SJSA1 (cell line): ENCODE data around the gene EGFL8. TPM values are rescaled to one million over a fixed set of nuclear protein-coding genes. Genes with fewer than 3 reads are reported as not detected.

Experiments used
- DNase-seq, 2 experiments: peaks; one replicate each; pipeline ENCODE4 v3.0.0-alpha.2; 2015 to 2020; ENCODE audit warnings: low spot score in 2 of 2, low read depth in 1 of 2
- H3K27ac ChIP-seq: fragments of 250-450 bp; sonication (Bioruptor Pico); 2 replicates; pipeline ENCODE4 v1.5.1; 2020; ENCODE audit warnings: mild to moderate bottlenecking, moderate library complexity
- H3K27me3 ChIP-seq: fragments of 250-450 bp; sonication (Bioruptor Pico); replicated peaks from 2 replicates; pipeline ENCODE4 v1.5.1; 2020; ENCODE audit warnings: mild to moderate bottlenecking, moderate library complexity
- H3K36me3 ChIP-seq: fragments of 250-450 bp; sonication (Bioruptor Pico); 2 replicates; pipeline ENCODE4 v1.5.1; 2020; ENCODE audit warnings: mild to moderate bottlenecking
- H3K4me1 ChIP-seq: fragments of 250-450 bp; sonication (Bioruptor Pico); replicated peaks from 2 replicates; pipeline ENCODE4 v1.6.1; 2021; ENCODE audit warnings: mild to moderate bottlenecking
- H3K4me3 ChIP-seq: fragments of 250-450 bp; sonication (Bioruptor Pico); 2 replicates; pipeline ENCODE4 v1.5.1; 2020; ENCODE audit warnings: mild to moderate bottlenecking
- H3K9me3 ChIP-seq: fragments of 250-450 bp; sonication (Bioruptor Pico); replicated peaks from 2 replicates; pipeline ENCODE4 v1.5.1; 2020; ENCODE audit warnings: mild to moderate bottlenecking
- total RNA-seq: library from RNA; depleted of rRNA; stranded (reverse); fragments of >200 nt; shearing (Covaris generic); gene quantifications from 2 replicates; pipeline ENCODE4 v1.2.3, GENCODE V29; 2014

EGFL8 gene
- total RNA-seq, 1 experiment from 2014 or later: 3.1 TPM

DNA sequence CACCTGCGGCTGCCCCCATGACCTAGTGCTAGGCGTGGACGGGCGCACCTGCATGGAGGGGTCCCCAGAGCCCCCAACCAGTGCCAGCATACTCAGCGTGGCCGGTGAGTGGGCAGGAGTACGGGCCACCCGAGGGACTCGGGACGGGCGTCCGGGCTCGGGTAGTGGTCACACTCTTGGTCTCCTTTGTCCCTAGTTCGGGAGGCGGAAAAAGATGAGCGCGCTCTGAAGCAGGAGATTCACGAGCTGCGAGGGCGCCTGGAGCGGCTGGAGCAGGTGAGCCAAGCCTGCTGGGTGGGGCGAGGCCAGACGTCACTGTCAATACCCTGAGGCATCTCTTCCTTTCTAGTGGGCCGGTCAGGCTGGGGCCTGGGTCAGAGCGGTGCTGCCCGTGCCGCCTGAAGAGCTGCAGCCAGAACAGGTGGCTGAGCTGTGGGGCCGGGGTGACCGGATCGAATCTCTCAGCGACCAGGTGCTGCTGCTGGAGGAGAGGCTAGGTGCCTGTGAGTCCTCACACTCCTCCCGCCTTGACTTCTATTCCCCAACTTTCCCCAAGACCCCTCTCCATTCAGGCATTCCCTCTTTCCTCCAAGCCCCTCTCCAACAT is 2.9 kb downstream of the EGFL8 start:
- H3K27ac ChIP-seq: no peak overlapping the region
- H3K4me3 ChIP-seq: no peak overlapping the region
- peaks cover 53% of the 10 kb centered on the region for H3K36me3 ChIP-seq
- H3K4me1 ChIP-seq: peaks cover 23% of the 10 kb centered on the region
- no peak for DNase-seq
- no peaks in the 10 kb centered on the region for H3K27me3 ChIP-seq
- H3K9me3 ChIP-seq: no peaks in the 10 kb centered on the region

DNA sequence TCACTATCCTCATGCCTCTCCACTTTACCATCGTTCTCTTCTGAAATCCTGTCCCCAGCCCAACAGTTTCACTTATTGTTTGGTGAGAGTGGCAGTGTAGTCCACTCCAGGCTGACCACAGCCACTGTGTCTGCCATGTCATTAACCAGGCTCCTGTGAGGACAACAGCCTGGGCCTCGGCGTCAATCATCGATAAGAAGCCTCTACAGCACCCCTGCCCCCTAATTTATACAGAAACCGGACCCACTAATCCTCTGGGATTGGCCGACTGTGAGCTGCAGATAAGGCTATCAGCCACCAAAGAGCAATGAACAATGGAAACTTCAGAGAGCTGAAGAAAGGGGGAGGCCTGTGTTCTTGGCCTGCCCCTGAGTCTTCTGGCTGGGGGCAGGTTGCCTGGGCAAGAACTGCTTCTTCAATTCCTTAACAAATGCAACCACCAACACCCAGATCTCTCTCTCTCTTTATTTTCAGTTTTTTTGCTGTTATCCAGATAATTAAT is 3.4 kb downstream of the EGFL8 start:
- H3K36me3 ChIP-seq: peaks cover 58% of the 10 kb centered on the region
- H3K27ac ChIP-seq: no peak overlapping the region
- peaks cover 23% of the 10 kb centered on the region for H3K4me1 ChIP-seq

DNA sequence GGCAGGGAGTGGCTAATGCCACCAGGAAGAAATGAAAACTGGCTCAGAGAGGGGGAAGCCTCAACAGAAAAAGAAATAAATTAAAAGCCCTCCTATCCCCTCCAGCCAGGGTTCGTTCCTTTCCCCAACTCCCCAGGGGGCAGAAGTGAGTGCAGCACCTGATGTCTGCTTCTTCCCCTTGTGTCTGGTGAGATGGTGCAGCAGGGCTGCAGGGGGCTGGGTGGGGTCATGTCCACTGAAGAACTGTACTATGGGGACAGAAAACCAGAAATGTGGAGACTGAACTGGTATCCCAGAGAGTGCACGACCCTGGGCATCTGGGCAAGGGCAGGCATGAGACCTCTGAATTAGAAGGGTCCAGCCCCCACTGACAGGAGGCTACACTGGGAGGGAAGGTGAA is 4.0 kb downstream of the EGFL8 start:
- Histone ChIP-seq H3K9me3 (no peaks in the 10 kb centered on the region), H3K4me3 (no peak overlapping the region), H3K36me3 (peaks cover 59% of the 10 kb centered on the region), H3K4me1 (peaks cover 23% of the 10 kb centered on the region), H3K27me3 (no peaks in the 10 kb centered on the region), H3K27ac (no peak overlapping the region)
- DNase-seq: no peak

More for the DNA sequence above, 3.4 kb downstream of the EGFL8 start:
- no peaks in the 10 kb centered on the region for H3K9me3 ChIP-seq
- H3K4me3 ChIP-seq: no peak overlapping the region
- H3K27me3 ChIP-seq: no peaks in the 10 kb centered on the region
- DNase-seq: no peak

DNA sequence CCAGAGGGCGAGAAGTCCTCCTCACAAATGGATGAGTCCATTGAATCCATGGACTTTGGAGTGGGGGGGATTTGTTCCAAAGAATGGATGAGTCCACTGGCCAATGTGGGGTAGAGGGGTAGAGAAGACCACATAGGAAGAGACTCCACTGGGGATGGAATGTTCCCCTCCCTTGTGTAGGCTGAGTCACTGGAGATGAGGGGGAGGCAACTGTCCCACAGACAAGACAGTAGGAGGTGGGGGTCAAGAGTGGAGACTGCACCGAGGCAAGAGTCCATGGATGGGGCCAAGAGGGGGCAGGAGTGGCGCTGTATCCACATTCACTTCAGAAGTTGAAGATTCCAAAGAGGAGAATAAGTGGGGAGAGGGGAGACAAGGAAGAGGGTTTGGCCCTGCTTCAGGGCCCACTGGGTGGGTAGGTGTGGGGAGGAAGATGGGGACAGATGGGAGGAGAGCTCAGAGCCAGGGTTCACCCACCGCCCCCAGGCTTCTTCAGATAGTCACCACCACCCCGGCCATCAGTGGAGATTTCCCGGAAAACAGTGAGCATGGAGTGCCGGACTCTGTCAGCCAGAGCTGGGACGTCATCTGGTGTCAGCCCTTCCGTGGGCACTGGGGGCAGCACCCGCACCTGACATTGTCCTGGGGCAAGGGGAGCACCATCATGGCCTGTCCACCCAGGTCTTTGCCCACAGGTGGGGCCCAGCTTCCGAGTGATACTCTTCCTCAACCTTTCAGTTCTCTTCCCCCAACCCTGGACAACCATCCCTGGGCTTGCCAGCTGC is 4.6 kb downstream of the EGFL8 start:
- no peak overlapping the region for H3K27ac ChIP-seq
- H3K4me1 ChIP-seq: peaks cover 23% of the 10 kb centered on the region
- no peaks in the 10 kb centered on the region for H3K27me3 ChIP-seq
- H3K4me3 ChIP-seq: no peak overlapping the region
- no peak for DNase-seq
- peaks cover 59% of the 10 kb centered on the region for H3K36me3 ChIP-seq
- H3K9me3 ChIP-seq: no peaks in the 10 kb centered on the region

DNA sequence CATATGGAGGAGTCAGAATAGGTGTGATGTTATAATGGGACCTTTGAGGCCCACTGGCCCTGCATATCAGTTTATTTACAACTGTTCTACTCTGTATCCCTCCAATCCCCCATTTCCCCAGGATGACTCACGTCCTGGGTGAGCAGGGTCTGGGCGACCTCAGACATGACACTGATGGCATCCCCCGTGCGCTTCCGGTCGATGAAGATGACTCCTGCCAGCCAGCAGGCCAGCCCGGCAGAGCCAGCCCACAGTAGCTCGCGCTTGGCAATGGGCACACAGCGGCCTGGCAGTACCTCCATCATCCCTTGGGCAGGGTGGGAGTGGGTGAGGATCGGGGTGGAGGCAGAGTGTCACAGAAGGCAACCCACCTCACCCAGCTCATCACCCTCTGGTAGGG is 5.9 kb downstream of the EGFL8 start:
- Histone ChIP-seq H3K9me3 (no peaks in the 10 kb centered on the region), H3K4me3 (no peak overlapping the region), H3K27ac (no peak overlapping the region), H3K27me3 (no peaks in the 10 kb centered on the region), H3K36me3 (peaks cover 59% of the 10 kb centered on the region), H3K4me1 (peaks cover 31% of the 10 kb centered on the region)
- DNase-seq: no peak

DNA sequence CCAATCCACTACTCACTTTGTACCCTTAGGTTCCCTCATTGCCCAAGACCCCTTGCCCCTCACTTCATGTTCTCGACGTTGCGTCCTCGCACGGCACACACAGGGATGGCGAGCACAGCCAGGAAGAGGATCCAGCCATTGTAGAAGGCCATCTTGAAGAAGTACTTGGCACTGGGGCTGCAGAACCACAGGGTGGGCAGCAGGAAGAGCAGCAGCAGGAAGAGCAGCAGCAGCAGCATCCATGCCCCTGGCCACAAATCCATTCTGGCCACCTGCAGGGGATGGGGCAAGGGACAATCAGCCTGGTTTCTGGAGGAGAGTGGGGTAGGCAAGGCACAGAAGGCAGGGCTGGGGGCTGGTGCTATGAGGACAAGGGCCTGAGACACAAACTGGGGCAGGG is 6.8 kb downstream of the EGFL8 start:
- no peaks in the 10 kb centered on the region for H3K9me3 ChIP-seq

DNA sequence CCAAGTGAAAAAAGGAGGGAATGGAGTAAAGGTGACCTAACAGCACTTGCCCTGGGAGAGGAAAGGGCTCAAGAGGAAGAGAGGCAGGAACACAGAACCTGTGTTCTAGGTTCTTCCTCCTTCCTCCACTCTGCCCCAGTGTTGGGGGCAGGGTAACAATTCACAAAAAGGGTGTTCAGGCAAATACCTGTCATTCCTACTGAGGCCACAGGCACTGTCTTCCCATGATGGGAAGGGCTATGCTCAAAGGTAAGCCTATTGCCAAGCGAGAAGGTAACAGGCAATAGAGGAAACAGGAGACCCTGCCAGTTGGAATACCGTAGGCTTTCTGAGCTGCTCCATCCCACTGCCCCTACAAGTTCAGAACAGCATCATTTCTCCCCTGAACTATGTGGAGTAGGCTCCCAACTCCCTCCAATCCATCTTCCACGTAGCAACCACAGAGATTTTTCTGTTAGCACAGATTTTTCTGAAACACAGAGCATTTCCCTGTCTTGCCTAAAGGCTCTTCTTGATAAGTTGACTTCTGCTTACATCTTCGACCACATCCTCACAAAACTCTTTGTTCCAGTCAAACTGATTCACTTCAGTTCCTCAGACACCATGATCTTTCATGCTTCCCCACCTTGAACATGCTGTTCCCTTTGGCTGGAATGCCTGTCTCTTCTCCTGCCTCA is 8.8 kb downstream of the EGFL8 start:
- no peak for DNase-seq
- Histone ChIP-seq H3K27ac (no peak overlapping the region), H3K9me3 (no peaks in the 10 kb centered on the region), H3K4me1 (peaks cover 44% of the 10 kb centered on the region), H3K36me3 (peaks cover 39% of the 10 kb centered on the region), H3K27me3 (no peaks in the 10 kb centered on the region), H3K4me3 (no peak overlapping the region)

More for the DNA sequence above, 6.8 kb downstream of the EGFL8 start:
- Histone ChIP-seq H3K4me3 (no peak overlapping the region), H3K4me1 (peaks cover 33% of the 10 kb centered on the region), H3K27me3 (no peaks in the 10 kb centered on the region), H3K36me3 (peaks cover 56% of the 10 kb centered on the region), H3K27ac (no peak overlapping the region)
- no peak for DNase-seq

DNA sequence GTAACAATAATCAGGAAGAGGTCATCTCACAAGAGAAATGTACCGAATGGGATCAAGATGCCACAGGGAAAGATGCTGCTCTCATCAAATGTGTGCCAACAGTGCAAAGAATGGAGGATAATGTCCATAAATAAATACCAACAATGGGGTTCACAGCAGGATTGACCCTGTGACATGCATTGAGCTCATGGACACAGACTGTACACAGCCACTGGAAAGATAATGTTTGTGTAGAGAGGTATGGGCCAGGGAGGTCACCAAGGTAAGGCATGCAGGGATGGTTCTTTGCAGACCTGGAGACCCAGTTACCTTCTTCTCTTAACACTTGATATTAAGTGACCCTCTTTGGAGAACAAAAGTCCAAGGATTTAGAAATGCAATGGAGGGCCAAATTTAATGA is 10.0 kb downstream of the EGFL8 start:
- H3K27me3 ChIP-seq: no peaks in the 10 kb centered on the region
- DNase-seq: no peak
- peaks cover 26% of the 10 kb centered on the region for H3K36me3 ChIP-seq
- H3K4me3 ChIP-seq: no peak overlapping the region
- H3K27ac ChIP-seq: no peak overlapping the region
- H3K9me3 ChIP-seq: no peaks in the 10 kb centered on the region
- peaks cover 38% of the 10 kb centered on the region for H3K4me1 ChIP-seq

DNA sequence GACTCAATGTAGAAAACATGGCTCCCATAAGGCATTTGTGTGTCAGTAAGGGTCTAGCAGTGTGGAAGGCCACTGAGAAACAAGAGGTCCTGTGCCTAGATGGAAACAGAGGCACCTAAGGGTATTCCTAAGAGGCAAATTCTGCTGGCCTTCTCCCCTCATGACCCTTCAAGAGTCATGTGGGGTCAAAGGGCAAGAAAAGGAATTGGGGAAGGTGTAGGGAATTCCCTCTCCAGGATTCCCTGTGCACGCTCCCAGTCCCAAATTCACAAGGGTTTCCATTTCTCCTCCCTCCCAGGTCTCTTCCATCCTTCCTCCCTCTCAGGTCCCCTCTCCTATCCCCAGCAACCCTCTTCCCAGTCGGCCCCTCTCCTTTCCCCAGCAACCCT is 10.9 kb downstream of the EGFL8 start:
- H3K27me3 ChIP-seq: no peaks in the 10 kb centered on the region
- no peak for DNase-seq
- no peaks in the 10 kb centered on the region for H3K9me3 ChIP-seq
- peaks cover 17% of the 10 kb centered on the region for H3K36me3 ChIP-seq
- peaks cover 29% of the 10 kb centered on the region for H3K4me1 ChIP-seq
- H3K4me3 ChIP-seq: peak overlapping the region; percentile 48
- peak overlapping the region; percentile 56; the same call in 1 of the 2 replicates for H3K27ac ChIP-seq

DNA sequence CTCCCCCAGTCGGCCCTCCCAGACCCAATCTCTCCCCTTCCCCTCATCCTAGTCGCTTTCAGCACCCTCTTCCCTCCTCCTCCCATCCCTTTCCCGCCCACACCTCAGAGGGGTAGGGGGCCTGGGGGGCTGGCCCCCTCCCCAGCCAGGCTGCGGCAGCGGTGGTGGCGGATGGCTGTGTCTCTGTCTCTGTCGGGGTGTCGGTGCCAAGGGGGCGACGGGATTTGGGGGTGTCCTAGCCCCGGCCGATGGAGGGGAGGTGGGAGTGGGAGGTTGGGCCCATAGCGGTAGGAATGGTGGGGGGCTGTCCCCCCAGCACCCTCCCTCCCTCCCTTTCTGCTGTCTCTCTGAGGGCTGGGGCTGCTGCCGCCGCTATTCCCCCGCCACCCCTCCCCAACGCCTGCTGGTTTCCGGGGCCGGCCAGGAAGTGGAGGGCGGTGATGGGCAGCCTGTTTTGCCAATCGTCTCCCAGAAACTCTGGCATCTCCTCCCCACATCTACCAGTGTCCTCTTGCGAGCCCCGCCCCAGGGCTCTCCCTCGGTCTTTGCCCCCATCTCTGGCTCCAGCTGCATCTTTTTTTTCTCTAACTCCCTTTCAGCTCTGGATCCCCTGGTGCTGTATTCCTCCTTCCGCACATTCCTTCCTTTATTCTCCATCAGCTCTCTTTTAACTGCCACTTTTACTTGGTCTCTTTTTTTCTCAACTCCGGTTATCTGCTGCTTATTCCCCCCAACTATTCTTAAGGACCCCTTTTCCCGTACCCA is 11.5 kb downstream of the EGFL8 start, which contains the start of gene AGPAT1:
TSS of gene AGPAT1 (minus strand) at position 374 of the 765 bp plus-strand sequence. CDS start 4,588 bp downstream, outside the sequence.
- Histone ChIP-seq H3K27me3 (no peaks in the 10 kb centered on the region), H3K27ac (peak within 1 kb of the TSS; percentile 84), H3K4me3 (peak within 1 kb of the TSS; percentile 48), H3K4me1 (peaks cover 26% of the 10 kb centered on the region), H3K36me3 (peaks cover 15% of the 10 kb centered on the region), H3K9me3 (no peaks in the 10 kb centered on the region)
- DNase-seq: peak; percentile 88 to 98

DNA sequence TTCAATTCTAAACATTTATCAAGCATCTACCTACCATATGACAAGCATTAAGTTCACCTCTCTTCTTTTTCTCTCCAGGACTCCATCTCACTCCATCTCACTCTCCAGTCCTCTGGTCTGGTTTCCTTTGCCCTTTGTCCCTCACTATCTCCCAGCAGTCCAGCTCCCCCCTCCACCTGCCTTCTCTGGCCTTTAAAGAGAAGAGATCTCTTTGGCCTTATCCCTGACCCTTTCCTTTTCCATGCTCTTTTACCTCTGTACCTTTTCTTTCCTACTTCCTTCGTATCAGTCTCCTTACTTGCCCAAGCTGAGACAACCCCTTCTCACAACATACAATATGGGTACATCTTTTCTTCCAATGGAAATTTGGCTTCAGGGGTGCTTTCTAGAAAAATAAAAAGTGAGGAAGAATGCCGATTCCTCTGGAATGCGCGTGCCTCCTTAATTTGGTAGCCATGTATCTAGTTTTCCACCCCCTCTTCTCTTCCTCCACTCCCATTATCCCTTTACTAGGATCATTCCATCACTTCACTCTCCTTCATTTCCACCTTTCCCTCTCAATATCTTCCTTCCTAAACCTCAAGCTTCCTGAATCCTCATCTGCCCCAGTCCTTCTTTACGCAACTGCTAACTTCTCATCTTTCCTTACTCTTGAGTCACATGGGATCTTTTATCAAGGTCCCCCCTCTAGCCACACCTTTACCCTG is 12.2 kb downstream of the EGFL8 start:
- Histone ChIP-seq H3K27me3 (no peaks in the 10 kb centered on the region), H3K4me3 (peak overlapping the region; percentile 48), H3K9me3 (no peaks in the 10 kb centered on the region), H3K36me3 (peaks cover 17% of the 10 kb centered on the region), H3K27ac (peak overlapping the region; percentile 84), H3K4me1 (peaks cover 26% of the 10 kb centered on the region)
- no peak for DNase-seq

DNA sequence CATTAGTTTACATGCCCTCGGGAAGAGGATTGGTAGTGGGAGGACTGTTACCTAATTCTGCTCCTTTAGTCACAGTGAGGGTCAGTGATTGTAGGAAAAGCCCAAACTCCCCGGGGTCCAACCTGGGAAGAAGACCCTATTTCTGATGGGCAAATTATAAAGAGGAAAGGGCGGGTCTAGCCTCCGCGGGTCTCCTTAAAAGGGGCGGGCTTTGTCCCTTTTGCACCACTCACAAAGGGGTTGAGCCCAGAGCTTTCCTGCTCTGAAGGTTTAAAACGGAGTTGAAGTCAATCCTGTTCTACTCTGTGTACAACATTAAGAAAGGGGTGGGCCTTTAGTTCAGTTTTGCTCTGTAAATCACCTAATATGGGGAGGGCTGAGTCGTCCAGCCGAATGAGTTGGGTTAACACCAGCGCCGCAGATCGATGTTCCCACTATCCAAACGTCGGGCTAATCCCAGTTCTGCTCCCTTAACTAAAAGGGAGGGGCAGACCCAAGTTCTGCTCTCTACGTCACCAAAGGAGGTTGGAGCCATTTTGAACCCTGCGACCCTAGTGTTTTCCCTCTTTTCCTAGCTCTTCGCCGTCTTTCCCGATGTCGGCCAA is 12.9 kb downstream of the EGFL8 start:
- peak overlapping the region; percentile 48 for H3K4me3 ChIP-seq
- no peaks in the 10 kb centered on the region for H3K9me3 ChIP-seq
- H3K27me3 ChIP-seq: no peaks in the 10 kb centered on the region
- peak overlapping the region; percentile 84 for H3K27ac ChIP-seq
- DNase-seq: peak in 1 of 2 experiments; percentile 51
- H3K36me3 ChIP-seq: peaks cover 21% of the 10 kb centered on the region
- H3K4me1 ChIP-seq: peaks cover 26% of the 10 kb centered on the region
